ENCODE measurements around the gene FBXL7.

The FBXL7 gene

DNA sequence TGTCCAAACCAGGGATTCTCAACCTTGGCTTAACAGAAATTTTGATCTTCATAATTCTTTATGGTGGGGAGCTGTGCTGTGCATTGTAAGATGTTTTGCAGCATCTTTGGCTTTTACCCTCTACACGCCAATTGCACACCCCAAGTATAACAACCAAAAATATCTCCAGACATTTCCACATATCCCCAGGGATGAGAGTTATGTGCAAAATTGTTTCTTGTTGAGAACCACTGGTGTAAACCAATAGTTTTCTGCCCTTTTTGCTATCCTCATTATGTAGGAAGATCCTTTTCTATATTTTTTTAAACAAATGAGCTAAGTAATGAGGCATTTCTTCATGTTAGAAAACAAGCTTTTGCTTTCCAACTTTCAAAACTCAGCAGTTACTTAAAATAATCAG is 189.9 kb downstream of the FBXL7 start:
- H3K9me3 Mint-ChIP-seq: peaks cover 5% of the 10 kb centered on the region

DNA sequence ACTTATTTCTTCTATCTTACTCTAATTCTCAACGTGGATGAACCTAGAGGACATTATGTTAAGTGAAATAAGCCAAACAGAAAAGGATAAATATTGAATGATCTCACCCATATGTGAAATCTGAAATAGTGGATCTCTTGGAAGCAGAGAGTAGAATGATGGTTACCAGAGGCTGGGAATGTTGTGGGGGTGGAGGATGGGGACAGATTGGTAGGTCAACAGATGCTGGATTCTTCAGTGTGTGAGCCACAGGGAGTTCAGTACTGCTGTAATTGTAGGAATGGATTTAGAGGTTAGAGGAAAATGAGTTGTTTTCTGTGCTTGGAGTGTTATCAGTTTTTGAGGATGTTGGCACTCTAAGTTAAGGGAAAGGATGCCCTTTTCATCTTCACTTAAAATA is 190.6 kb downstream of the FBXL7 start:
- Mint-ChIP-seq H3K27me3 (no peaks in the 10 kb centered on the region), H3K4me3 (no peak overlapping the region), H3K9me3 (peaks cover 5% of the 10 kb centered on the region), H3K36me3 (ENCODE audit: low read depth) (no peaks in the 10 kb centered on the region), H3K4me1 (no peaks in the 10 kb centered on the region), H3K27ac (no peak overlapping the region)
- DNase-seq (no peak), ATAC-seq (no peak)

More for the DNA sequence above, 189.9 kb downstream of the FBXL7 start:
- no peak overlapping the region for H3K27ac Mint-ChIP-seq
- ATAC-seq (no peak), DNase-seq (no peak)
- H3K4me3 Mint-ChIP-seq: no peak overlapping the region
- H3K27me3 Mint-ChIP-seq: no peaks in the 10 kb centered on the region
- H3K36me3 Mint-ChIP-seq (ENCODE audit: low read depth): no peaks in the 10 kb centered on the region
- no peaks in the 10 kb centered on the region for H3K4me1 Mint-ChIP-seq

DNA sequence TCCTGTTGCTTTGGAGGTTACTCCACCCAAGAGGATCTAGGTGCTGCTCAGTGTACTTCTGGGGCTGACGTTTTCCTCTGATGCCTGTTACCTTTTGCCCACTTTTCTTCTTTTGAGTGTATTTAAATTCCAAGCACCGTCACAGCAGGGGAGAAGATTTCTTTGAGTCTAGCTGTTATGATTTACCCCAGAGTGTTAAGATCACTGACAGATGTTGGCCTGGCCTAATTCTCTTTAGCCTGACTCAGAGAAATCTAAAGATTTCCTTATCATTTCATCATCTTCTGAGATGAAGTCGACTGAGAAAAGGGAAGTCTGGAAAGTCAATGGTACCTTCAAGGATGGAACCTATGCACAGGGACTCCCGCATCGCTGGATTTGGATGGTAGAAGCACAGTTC is 191.5 kb downstream of the FBXL7 start:
- Mint-ChIP-seq H3K27ac (no peak overlapping the region), H3K36me3 (ENCODE audit: low read depth) (no peaks in the 10 kb centered on the region), H3K9me3 (peaks cover 5% of the 10 kb centered on the region), H3K4me3 (no peak overlapping the region), H3K27me3 (no peaks in the 10 kb centered on the region), H3K4me1 (no peaks in the 10 kb centered on the region)
- ATAC-seq (no peak), DNase-seq (no peak)

DNA sequence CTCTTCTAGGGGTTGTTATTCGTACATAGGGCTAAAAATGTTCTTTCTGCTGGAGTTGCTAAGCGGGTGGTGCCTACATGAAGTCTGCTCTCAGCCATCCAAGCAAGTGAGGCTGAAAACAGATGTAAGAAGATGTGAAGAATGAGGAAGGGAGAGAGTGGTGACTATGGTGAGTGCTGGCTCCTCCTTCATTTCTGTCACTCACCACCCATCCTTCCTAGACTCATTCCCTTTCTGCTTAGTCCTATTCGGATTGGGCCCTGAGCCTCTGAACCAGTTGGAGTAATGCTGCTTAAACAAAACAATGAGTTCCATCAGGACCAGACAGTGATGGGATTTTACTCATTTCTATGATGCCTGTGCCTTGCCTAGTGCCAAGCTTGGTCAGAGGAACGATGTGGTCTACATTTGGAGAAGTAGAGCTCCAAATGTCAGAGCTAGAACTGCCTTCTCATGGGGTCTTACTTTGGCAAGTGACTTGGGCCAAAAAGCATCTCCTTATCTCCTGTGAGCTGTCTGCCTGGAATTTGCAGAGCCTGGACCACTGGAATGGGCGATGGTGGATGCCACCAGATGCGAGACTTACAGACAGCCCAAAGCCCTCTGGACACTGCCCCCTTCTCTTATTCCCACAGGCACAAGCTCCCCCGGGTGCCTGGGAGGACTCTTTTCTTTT is 192.9 kb downstream of the FBXL7 start:
- Mint-ChIP-seq H3K27ac (no peak overlapping the region), H3K4me1 (no peaks in the 10 kb centered on the region), H3K36me3 (ENCODE audit: low read depth) (no peaks in the 10 kb centered on the region), H3K27me3 (no peaks in the 10 kb centered on the region), H3K4me3 (no peak overlapping the region), H3K9me3 (peaks cover 8% of the 10 kb centered on the region)
- ATAC-seq (no peak), DNase-seq (no peak)

DNA sequence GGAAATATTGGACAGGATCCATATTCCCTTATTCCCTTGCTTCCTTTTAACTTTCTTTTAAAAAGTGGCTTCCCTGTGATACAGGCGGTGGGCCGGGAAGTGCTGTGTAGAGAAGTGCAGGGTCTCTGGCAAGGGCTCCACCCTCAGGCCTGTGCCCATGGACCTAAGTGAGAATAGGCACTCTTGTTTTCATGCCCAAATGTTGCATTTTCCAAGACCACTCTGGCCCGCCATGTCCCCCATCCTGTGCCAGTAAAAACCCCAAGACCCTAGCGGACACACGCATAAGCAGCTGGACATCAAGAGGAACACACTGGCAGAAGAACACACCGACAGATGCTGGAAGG is 193.4 kb downstream of the FBXL7 start:
- no peak overlapping the region for H3K4me3 Mint-ChIP-seq
- H3K36me3 Mint-ChIP-seq (ENCODE audit: low read depth): no peaks in the 10 kb centered on the region
- peaks cover 8% of the 10 kb centered on the region for H3K9me3 Mint-ChIP-seq
- H3K27ac Mint-ChIP-seq: no peak overlapping the region
- ATAC-seq (no peak), DNase-seq (no peak)
- no peaks in the 10 kb centered on the region for H3K27me3 Mint-ChIP-seq
- no peaks in the 10 kb centered on the region for H3K4me1 Mint-ChIP-seq

DNA sequence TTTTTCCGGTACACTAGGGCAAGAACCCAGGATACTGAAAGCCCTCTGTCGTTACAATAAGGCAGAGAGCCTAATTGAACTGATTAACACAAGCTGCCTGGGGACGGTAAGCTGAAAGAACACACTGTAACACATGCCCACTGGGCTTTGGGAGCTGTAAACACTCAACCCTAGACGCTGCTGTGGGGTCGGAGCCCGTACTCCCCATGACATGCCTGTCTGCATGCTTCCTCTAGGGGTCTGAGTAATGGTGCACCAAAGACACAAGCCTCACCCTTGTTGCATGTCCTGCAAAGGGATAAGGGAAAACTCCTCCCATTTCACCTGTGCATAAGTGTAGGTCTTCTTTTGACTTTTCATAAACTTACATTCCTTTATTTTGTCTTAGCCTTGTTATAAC is 194.0 kb downstream of the FBXL7 start:
- Mint-ChIP-seq H3K36me3 (ENCODE audit: low read depth) (no peaks in the 10 kb centered on the region), H3K27ac (no peak overlapping the region), H3K27me3 (no peaks in the 10 kb centered on the region), H3K9me3 (peaks cover 8% of the 10 kb centered on the region), H3K4me1 (no peaks in the 10 kb centered on the region), H3K4me3 (no peak overlapping the region)
- no peak for DNase-seq
- no peak for ATAC-seq

DNA sequence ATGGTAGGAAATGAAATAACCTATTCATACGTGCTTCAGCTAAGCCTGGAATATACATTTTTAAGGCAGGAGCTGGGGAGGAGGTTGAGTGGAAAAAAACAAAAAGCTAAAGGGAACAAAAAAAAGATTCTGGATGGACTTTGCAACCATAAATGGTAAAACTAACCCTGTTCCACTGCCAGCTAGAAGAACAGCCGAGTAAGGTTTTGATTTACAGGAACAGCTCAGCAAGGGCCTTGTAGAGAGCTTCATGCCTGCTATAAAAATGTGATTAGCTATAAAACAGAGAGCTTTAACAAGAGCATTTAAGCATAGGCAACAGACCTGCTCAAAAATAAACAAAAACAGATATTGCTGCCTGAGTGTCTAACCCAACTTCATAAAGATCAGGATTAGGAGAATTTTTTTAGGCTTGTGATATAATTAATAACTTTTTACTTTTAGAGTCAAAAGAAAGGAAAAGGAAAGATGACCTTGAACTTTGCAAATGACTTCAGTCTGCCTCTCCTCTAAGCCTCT is 194.8 kb downstream of the FBXL7 start:
- Mint-ChIP-seq H3K4me1 (no peaks in the 10 kb centered on the region), H3K9me3 (peaks cover 8% of the 10 kb centered on the region), H3K36me3 (ENCODE audit: low read depth) (no peaks in the 10 kb centered on the region), H3K4me3 (no peak overlapping the region), H3K27ac (no peak overlapping the region), H3K27me3 (no peaks in the 10 kb centered on the region)
- DNase-seq: no peak
- ATAC-seq: no peak

DNA sequence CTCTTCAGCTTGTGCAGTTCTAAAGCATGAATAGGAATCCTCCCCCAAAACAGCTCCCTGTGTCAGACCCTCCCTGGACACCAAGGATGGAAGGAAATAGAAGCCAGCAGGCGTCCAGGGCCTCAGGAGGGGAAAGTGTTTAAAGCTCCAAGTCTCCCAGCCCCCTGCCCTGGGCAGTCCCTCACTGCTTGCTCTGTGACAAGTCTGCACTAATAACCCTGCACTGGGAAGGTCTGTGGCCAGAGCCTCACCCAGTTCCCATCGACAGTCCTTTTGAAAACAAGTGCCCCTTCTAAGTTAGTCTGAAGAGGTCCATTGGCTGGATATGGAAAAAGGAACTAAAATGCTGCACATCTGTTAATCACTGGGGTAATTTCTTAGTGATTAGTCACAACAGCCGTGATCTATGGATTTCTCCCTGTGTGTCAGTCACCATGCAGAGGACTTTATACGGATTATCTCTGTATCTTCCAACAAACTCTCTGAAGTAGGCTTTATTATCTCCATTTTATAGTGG is 195.3 kb downstream of the FBXL7 start:
- Mint-ChIP-seq H3K4me3 (no peak overlapping the region), H3K36me3 (ENCODE audit: low read depth) (no peaks in the 10 kb centered on the region), H3K27ac (no peak overlapping the region), H3K4me1 (no peaks in the 10 kb centered on the region), H3K27me3 (no peaks in the 10 kb centered on the region), H3K9me3 (peaks cover 8% of the 10 kb centered on the region)
- ATAC-seq: no peak
- DNase-seq: no peak

DNA sequence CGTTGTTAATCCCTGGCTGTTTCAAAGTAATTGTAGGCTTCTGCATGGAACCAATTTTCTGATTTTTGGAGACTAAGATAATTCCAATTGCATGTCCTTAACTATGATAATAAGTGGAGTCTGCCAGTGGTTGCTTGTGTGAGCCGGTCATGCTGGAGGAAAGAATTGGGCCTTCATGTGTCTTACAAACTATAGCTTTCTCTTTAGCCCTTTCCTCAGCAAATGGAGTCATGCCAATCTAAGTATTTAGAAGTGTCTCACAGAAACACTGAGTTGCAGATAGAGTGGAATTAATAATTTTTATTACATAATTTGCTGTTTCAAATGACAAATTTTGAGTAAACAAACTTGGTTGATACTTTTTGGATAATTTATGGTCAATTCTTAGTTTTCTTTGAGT is 200.4 kb downstream of the FBXL7 start:
- H3K4me1 Mint-ChIP-seq: no peaks in the 10 kb centered on the region
- H3K36me3 Mint-ChIP-seq (ENCODE audit: low read depth): no peaks in the 10 kb centered on the region
- DNase-seq (no peak), ATAC-seq (no peak)
- peaks cover 8% of the 10 kb centered on the region for H3K9me3 Mint-ChIP-seq
- H3K27ac Mint-ChIP-seq: no peak overlapping the region
- no peaks in the 10 kb centered on the region for H3K27me3 Mint-ChIP-seq
- no peak overlapping the region for H3K4me3 Mint-ChIP-seq

DNA sequence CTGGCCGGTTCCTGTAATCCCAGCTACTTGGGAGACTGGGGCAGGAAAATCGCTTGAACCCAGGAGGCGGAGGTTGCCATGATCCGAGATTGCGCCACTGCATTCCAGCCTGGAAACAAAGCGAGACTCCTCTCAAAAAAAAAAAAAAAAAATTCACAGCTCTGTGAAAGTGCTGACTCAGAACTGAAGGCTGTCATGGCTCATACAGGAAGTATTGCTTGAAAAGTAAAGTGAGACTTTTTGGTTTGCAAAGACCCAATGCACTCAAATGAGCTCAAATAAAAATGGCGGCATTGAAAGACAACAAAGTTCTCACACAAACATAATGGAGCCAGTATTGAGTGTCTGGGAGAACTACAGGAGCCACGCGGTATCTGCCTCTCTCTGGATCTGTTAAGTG is 202.1 kb downstream of the FBXL7 start:
- H3K27ac Mint-ChIP-seq: no peak overlapping the region
- H3K27me3 Mint-ChIP-seq: no peaks in the 10 kb centered on the region
- peaks cover 10% of the 10 kb centered on the region for H3K9me3 Mint-ChIP-seq
- no peak for DNase-seq
- no peaks in the 10 kb centered on the region for H3K36me3 Mint-ChIP-seq (ENCODE audit: low read depth)
- no peak for ATAC-seq
- H3K4me3 Mint-ChIP-seq: no peak overlapping the region
- H3K4me1 Mint-ChIP-seq: no peaks in the 10 kb centered on the region

DNA sequence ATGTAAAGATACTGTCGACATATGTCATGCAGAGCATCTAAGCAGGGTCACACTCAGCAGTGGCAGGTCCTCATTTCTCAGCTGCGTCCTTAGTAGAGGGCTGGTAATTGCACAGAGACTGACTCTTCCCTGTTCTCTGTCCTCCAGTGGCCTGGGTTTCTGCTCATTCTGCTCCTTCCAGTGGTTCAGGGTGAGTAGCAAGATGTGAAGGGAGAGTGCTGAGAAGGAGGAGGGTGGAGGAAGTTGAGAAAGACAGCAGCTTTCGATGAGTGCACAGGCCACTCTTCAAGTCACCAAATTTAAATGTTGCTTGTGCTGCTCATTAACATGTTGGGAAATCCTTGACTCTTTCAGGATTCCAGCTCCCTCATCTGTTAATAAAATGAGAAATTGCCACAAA is 203.9 kb downstream of the FBXL7 start:
- Mint-ChIP-seq H3K4me1 (no peaks in the 10 kb centered on the region), H3K4me3 (no peak overlapping the region), H3K36me3 (ENCODE audit: low read depth) (no peaks in the 10 kb centered on the region), H3K27me3 (no peaks in the 10 kb centered on the region), H3K9me3 (peaks cover 6% of the 10 kb centered on the region), H3K27ac (no peak overlapping the region)
- DNase-seq: no peak
- ATAC-seq: no peak

DNA sequence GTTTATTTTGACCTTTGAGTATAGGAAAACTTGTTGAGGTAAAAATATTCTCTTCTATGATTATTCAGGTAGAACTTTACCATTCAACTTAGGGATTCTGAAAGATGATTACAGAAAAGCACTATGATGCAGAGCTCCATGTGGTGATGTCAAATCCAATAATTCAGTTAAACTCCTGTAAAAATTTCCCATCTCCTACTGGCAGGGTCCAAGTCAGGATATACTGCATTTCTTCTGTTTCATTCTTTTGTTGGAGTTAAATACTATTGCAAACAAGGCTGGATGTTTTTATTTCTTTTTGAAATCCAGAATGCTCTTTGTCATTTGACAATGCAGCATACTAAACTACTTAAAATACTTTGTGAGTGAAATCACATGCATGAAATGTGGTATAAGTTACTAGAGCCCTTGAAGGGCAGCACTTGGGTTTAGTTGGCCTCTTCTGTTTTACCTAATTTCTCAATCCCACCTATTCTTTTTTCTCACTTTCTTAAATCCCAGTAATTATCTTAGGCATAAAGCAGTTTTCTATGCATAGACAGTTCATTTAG is 204.5 kb downstream of the FBXL7 start:
- DNase-seq (no peak), ATAC-seq (no peak)
- Mint-ChIP-seq H3K4me3 (no peak overlapping the region), H3K4me1 (no peaks in the 10 kb centered on the region), H3K27ac (no peak overlapping the region), H3K9me3 (peaks cover 6% of the 10 kb centered on the region), H3K27me3 (no peaks in the 10 kb centered on the region), H3K36me3 (ENCODE audit: low read depth) (no peaks in the 10 kb centered on the region)

DNA sequence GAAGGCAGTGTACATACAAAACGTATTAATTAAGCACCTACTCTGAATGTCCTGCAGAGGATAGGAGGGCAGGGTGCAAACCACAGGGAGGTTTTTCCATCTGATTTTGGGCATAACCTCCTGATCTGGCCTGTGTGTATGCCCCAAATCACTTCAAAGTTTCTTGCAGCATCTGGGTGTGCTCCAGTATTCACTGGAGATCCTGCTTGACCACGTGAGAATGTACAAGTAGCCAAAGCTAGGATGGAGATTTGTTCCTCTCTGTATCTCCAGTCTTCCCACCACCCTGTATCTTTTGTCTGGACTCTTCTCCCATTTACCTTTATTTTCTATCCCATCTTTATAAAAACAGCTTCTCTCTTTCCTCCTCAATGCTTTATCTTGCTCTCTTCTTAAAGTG is 207.7 kb downstream of the FBXL7 start:
- Mint-ChIP-seq H3K27me3 (no peaks in the 10 kb centered on the region), H3K9me3 (peaks cover 12% of the 10 kb centered on the region), H3K27ac (no peak overlapping the region), H3K36me3 (ENCODE audit: low read depth) (no peaks in the 10 kb centered on the region), H3K4me1 (no peaks in the 10 kb centered on the region), H3K4me3 (no peak overlapping the region)
- DNase-seq: no peak
- ATAC-seq: no peak

DNA sequence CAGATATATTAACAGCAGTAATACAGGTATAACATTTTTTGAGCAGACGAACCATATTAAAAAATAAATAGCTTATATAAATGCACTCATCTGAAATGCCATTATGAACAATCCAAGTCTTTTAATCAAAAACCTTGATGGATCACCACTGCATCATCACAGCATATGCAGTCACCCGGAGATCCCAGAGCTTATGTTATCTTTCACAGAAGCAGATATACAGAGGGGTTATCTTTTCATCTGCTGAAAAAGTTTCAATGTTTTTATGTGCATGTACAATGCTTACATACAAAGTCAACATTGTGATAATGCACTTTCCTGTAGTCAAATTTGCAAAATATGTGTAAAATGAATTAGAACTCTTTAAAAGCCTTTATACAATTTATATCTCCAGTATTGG is 211.9 kb downstream of the FBXL7 start:
- no peaks in the 10 kb centered on the region for H3K4me1 Mint-ChIP-seq
- no peak overlapping the region for H3K27ac Mint-ChIP-seq
- peaks cover 6% of the 10 kb centered on the region for H3K9me3 Mint-ChIP-seq

DNA sequence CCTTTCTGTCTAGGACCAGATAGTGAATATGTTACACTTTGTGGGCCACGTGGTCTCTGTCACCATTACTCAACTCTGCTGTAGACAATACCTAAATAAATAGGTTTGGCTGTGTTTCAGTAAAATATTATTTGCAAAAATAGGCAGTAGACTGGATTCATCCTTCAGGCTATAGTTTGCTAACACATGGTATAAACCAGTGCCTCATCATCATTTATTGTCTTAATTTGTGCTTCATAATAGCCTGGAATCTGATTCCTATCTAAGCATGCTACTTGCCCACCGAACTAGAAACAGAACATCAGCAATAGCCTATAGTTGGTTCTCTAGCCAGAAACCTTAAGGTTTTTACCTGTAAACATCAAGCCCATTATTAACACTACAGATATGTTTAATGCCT is 215.6 kb downstream of the FBXL7 start:
- Mint-ChIP-seq H3K27me3 (no peaks in the 10 kb centered on the region), H3K4me3 (no peak overlapping the region), H3K4me1 (no peaks in the 10 kb centered on the region), H3K36me3 (ENCODE audit: low read depth) (no peaks in the 10 kb centered on the region), H3K27ac (no peak overlapping the region), H3K9me3 (peaks cover 6% of the 10 kb centered on the region)
- no peak for ATAC-seq
- DNase-seq: no peak

More for the DNA sequence above, 211.9 kb downstream of the FBXL7 start:
- Mint-ChIP-seq H3K27me3 (no peaks in the 10 kb centered on the region), H3K4me3 (no peak overlapping the region), H3K36me3 (ENCODE audit: low read depth) (no peaks in the 10 kb centered on the region)
- ATAC-seq (no peak), DNase-seq (no peak)
